GM23338 (cell line): Measurements from ENCODE around the gene ATP6V1F. TPM values are rescaled to one million over a fixed set of nuclear protein-coding genes. Genes with fewer than 3 reads are reported as not detected.
"Not testable (repeated sequence)": the region's sequence is repeated elsewhere in the genome, so short reads cannot be mapped to it uniquely, and the experiment has no call there.

Experiments
- ATAC-seq: fragments of 200-7000 bp; cut with Tn5 transposase; 3 replicates; pipeline ENCODE4 v1.9.1; 2020
- DNase-seq: peaks from one replicate; pipeline ENCODE4 v3.0.0-alpha.2; 2015; ENCODE audit warnings: low spot score
- H2AFZ ChIP-seq: fragments of 200-600 bp; sonication (generic); 2 replicates; pipeline ENCODE4 v1.8.0; 2016; ENCODE audit warnings: antibody characterized with exemption, mild to moderate bottlenecking, moderate library complexity
- H3F3A ChIP-seq: fragments of 200-600 bp; sonication (generic); replicated peaks from 2 replicates; pipeline ENCODE4 v1.8.0; 2017; ENCODE audit warnings: antibody characterized with exemption, mixed run types, low read depth
- H3K27ac ChIP-seq: fragments of 200-600 bp; sonication (generic); 2 replicates; pipeline ENCODE4 v1.6.1; 2016; ENCODE audit warnings: low read depth
- H3K27me3 ChIP-seq: fragments of 200-600 bp; sonication (generic); 2 replicates; pipeline ENCODE4 v1.8.0; 2016; ENCODE audit warnings: mild to moderate bottlenecking, mixed run types, moderate library complexity; ENCODE audit not compliant: insufficient read depth
- H3K36me3 ChIP-seq: fragments of 200-600 bp; sonication (generic); 2 replicates; pipeline ENCODE4 v1.8.0; 2016; ENCODE audit warnings: mild to moderate bottlenecking; ENCODE audit not compliant: insufficient read depth
- H3K4me1 ChIP-seq: fragments of 200-600 bp; sonication (generic); 2 replicates; pipeline ENCODE4 v1.8.0; 2016; ENCODE audit warnings: mild to moderate bottlenecking, moderate library complexity; ENCODE audit not compliant: insufficient read depth
- H3K4me2 ChIP-seq: fragments of 200-600 bp; sonication (generic); 2 replicates; pipeline ENCODE4 v1.7.1; 2017; ENCODE audit warnings: mixed run types
- H3K4me3 ChIP-seq: fragments of 200-600 bp; sonication (generic); 2 replicates; pipeline ENCODE4 v1.6.1; 2016; ENCODE audit warnings: mixed run types
- H3K79me2 ChIP-seq: fragments of 200-600 bp; sonication (generic); replicated peaks from 2 replicates; pipeline ENCODE4 v1.8.0; 2017; ENCODE audit warnings: mild to moderate bottlenecking; ENCODE audit not compliant: insufficient read depth
- H3K9me2 ChIP-seq: fragments of 200-600 bp; sonication (generic); 2 replicates; pipeline ENCODE4 v1.8.0; 2017; ENCODE audit not compliant: insufficient read depth
- H4K20me1 ChIP-seq: fragments of 200-600 bp; sonication (generic); replicated peaks from 2 replicates; pipeline ENCODE4 v1.8.0; 2017; ENCODE audit warnings: mild to moderate bottlenecking; ENCODE audit not compliant: insufficient read depth
- H3K27ac Mint-ChIP-seq: 2 replicates; pipeline ENCODE4 v1.8.0; 2020; ENCODE audit warnings: inconsistent platforms, mild to moderate bottlenecking, moderate library complexity, mixed read lengths
- H3K27me3 Mint-ChIP-seq: 3 replicates; pipeline ENCODE4 v1.8.0; 2022; ENCODE audit warnings: low read depth, mild to moderate bottlenecking, moderate library complexity, mixed read lengths, inconsistent platforms; ENCODE audit not compliant: insufficient read depth, poor library complexity
- H3K36me3 Mint-ChIP-seq: 3 replicates; pipeline ENCODE4 v1.8.0; 2021; ENCODE audit warnings: low read depth, mild to moderate bottlenecking, inconsistent platforms, moderate library complexity, mixed read lengths
- H3K4me1 Mint-ChIP-seq: 3 replicates; pipeline ENCODE4 v1.8.0; 2020; ENCODE audit warnings: mild to moderate bottlenecking, inconsistent platforms, mixed read lengths
- H3K4me3 Mint-ChIP-seq: 3 replicates; pipeline ENCODE4 v1.8.0; 2021; ENCODE audit warnings: moderate library complexity, mild to moderate bottlenecking, inconsistent platforms, mixed read lengths
- H3K9me3 Mint-ChIP-seq: 3 replicates; pipeline ENCODE4 v1.8.0; 2020; ENCODE audit warnings: moderate library complexity, mild to moderate bottlenecking, inconsistent platforms, mixed read lengths
- CREB1 ChIP-seq: fragments of 250-450 bp; sonication (Bioruptor Pico); IDR thresholded peaks from 2 replicates; pipeline ENCODE4 v1.5.0; 2020; ENCODE audit warnings: low read depth, mild to moderate bottlenecking, moderate library complexity
- CTCF ChIP-seq, 2 experiments: fragments of 200-600 bp in 1 of 2; sonication (generic) in 1 of 2; conservative IDR thresholded peaks; 2 replicates each; pipeline versions ENCODE4 v1.5.1 to v1.6.1; 2016 to 2017; ENCODE audit warnings: antibody characterized with exemption in 2 of 2, low read depth in 2 of 2, mild to moderate bottlenecking in 2 of 2, moderate library complexity in 1 of 2
- EZH2phosphoT487 ChIP-seq: fragments of 200-600 bp; sonication (generic); IDR thresholded peaks from one replicate; pipeline ENCODE4 v1.8.1; 2018; ENCODE audit warnings: antibody characterized with exemption; ENCODE audit not compliant: unreplicated experiment
- JUNB ChIP-seq: IDR thresholded peaks from one replicate; pipeline ENCODE4 v1.6.1; 2016; ENCODE audit warnings: antibody characterized with exemption; ENCODE audit not compliant: unreplicated experiment
- NANOG ChIP-seq: IDR thresholded peaks from 2 replicates; pipeline ENCODE4 v1.6.1; 2016; ENCODE audit warnings: antibody characterized with exemption, borderline replicate concordance
- POLR2AphosphoS5 ChIP-seq: IDR thresholded peaks from 2 replicates; pipeline ENCODE4 v1.6.1; 2016; ENCODE audit warnings: antibody characterized with exemption, low read depth
- REST ChIP-seq: IDR thresholded peaks from one replicate; pipeline ENCODE4 v1.6.1; 2018; ENCODE audit warnings: antibody characterized with exemption; ENCODE audit not compliant: unreplicated experiment
- STAT1 ChIP-seq: IDR thresholded peaks from one replicate; pipeline ENCODE4 v1.6.1; 2016; ENCODE audit warnings: antibody characterized with exemption; ENCODE audit not compliant: unreplicated experiment
- ZNF114 ChIP-seq: fragments of 250-450 bp; sonication (Bioruptor Pico); IDR thresholded peaks from 2 replicates; pipeline ENCODE4 v1.5.0; 2020; ENCODE audit warnings: mild to moderate bottlenecking, moderate library complexity
- ZNF331 ChIP-seq: fragments of 250-450 bp; sonication (Bioruptor Pico); IDR thresholded peaks from 2 replicates; pipeline ENCODE4 v1.5.0; 2020; ENCODE audit warnings: low read depth, mild to moderate bottlenecking, moderate library complexity
- polyA plus RNA-seq: library from polyadenylated mRNA; unstranded; fragments of >200 nt; fragmentation: Nextera tagmentation; extraction: Ambion mirVana; gene quantifications from 2 replicates; pipeline ENCODE4 v1.2.1, GENCODE V29; 2016
- total RNA-seq: library from RNA; depleted of rRNA; stranded (reverse); fragments of >200 nt; shearing (Covaris generic); gene quantifications from 2 replicates; pipeline ENCODE4 v1.2.3, GENCODE V29; 2014

Gene ATP6V1F
- total and polyA plus RNA-seq, 2 experiments from 2014 or later = 66.5 to 271 TPM

GRCh38 chr7:128911423-128912031 lies 48.9 kb downstream of the ATP6V1F start:
- H3K4me3 ChIP-seq = peak overlapping the region; percentile 76; the same call in 1 of the 2 replicates
- Mint-ChIP-seq H3K4me1 (peaks cover 31% of the 10 kb centered on the region), H3K27ac (no peak overlapping the region), H3K4me3 (peak overlapping the region; percentile 78), H3K36me3 (no peaks in the 10 kb centered on the region; the same call in 2 of the 3 replicates), H3K9me3 (no peaks in the 10 kb centered on the region; the same call in 2 of the 3 replicates), H3K27me3 (peaks cover 56% of the 10 kb centered on the region)
- DNase-seq (peak; percentile 77), ATAC-seq (peak; percentile 22)
- H3K36me3 ChIP-seq = no peaks in the 10 kb centered on the region
- peaks cover 80% of the 10 kb centered on the region for H3K27me3 ChIP-seq
- H3K79me2 ChIP-seq = no peaks in the 10 kb centered on the region
- H3K9me2 ChIP-seq = no peaks in the 10 kb centered on the region
- TF ChIP-seq JUNB = no peak
- TF ChIP-seq NANOG = no peak
- TF ChIP-seq POLR2AphosphoS5 = no peak
- TF ChIP-seq EZH2phosphoT487 = no peak
- TF ChIP-seq REST = no peak
- no peak for TF ChIP-seq ZNF114 (CRISPR knock-in tag)
- no peak for TF ChIP-seq CTCF (conservative IDR thresholded peaks at IDR 0.05; ENCODE audit: low read depth in 2 of 2)
- TF ChIP-seq ZNF331 = no peak
- H3K4me1 ChIP-seq = peaks cover 24% of the 10 kb centered on the region
- peak overlapping the region; percentile 85 for H2AFZ ChIP-seq
- H4K20me1 ChIP-seq = no peaks in the 10 kb centered on the region
- peak overlapping the region; percentile 93 for H3K4me2 ChIP-seq
- no peak overlapping the region for H3K27ac ChIP-seq
- H3F3A ChIP-seq = peaks cover 6% of the 10 kb centered on the region

- DNase-seq = no peak
- H3K4me1 Mint-ChIP-seq = peaks cover 31% of the 10 kb centered on the region
Measured at GRCh38 chr7:128912281-128912680, 49.6 kb downstream of the ATP6V1F start.

GRCh38 chr7:128912709-128913495 lies 50.2 kb downstream of the ATP6V1F start:
- not testable (repeated sequence) for H3K4me3 ChIP-seq, H3K9me2 ChIP-seq, ATAC-seq, DNase-seq, H3K36me3 ChIP-seq, H3K4me3 Mint-ChIP-seq, H3K27ac ChIP-seq, H3K4me2 ChIP-seq, H3K36me3 Mint-ChIP-seq, H2AFZ ChIP-seq, H3K79me2 ChIP-seq, H3K27ac Mint-ChIP-seq, H3F3A ChIP-seq, H4K20me1 ChIP-seq, H3K9me3 Mint-ChIP-seq
- H3K27me3 Mint-ChIP-seq = peaks cover 64% of the 10 kb centered on the region
- Histone ChIP-seq H3K4me1 (peaks cover 24% of the 10 kb centered on the region), H3K27me3 (peaks cover 87% of the 10 kb centered on the region)
- peaks cover 31% of the 10 kb centered on the region for H3K4me1 Mint-ChIP-seq

More at GRCh38 chr7:128912281-128912680, 49.6 kb downstream of the ATP6V1F start:
- H3K36me3 ChIP-seq = no peaks in the 10 kb centered on the region
- no peaks in the 10 kb centered on the region; the same call in 2 of the 3 replicates for H3K36me3 Mint-ChIP-seq
- H3K4me1 ChIP-seq = peaks cover 24% of the 10 kb centered on the region
- H3K9me2 ChIP-seq = no peaks in the 10 kb centered on the region
- peaks cover 8% of the 10 kb centered on the region for H3F3A ChIP-seq
- no peak for TF ChIP-seq STAT1
- TF ChIP-seq ZNF114 (CRISPR knock-in tag) = no peak
- TF ChIP-seq CREB1 = no peak
- TF ChIP-seq NANOG = no peak
- TF ChIP-seq ZNF331 = no peak
- no peak for TF ChIP-seq EZH2phosphoT487
- peaks cover 88% of the 10 kb centered on the region for H3K27me3 ChIP-seq
- no peaks in the 10 kb centered on the region; the same call in 2 of the 3 replicates for H3K9me3 Mint-ChIP-seq
- no peak overlapping the region; the same call in 2 of the 3 replicates for H3K4me3 Mint-ChIP-seq
- H3K4me2 ChIP-seq = no peak overlapping the region
- H3K79me2 ChIP-seq = no peaks in the 10 kb centered on the region
- H3K27ac Mint-ChIP-seq = no peak overlapping the region
- no peak for ATAC-seq
- H3K27ac ChIP-seq = no peak overlapping the region
- H2AFZ ChIP-seq = no peak overlapping the region
- H4K20me1 ChIP-seq = no peaks in the 10 kb centered on the region
- H3K27me3 Mint-ChIP-seq = peaks cover 63% of the 10 kb centered on the region
- H3K4me3 ChIP-seq = no peak overlapping the region
